Type B pancreatic cell (in vitro differentiated cells): ENCODE data around the gene ATG5. TPM values are rescaled to one million over a fixed set of nuclear protein-coding genes. Genes with fewer than 3 reads are reported as not detected.
"Not testable (repeated sequence)": the region's sequence is repeated elsewhere in the genome, so short reads cannot be mapped to it uniquely, and the experiment has no call there.

Experiments used
- DNase-seq: peaks from one replicate; pipeline ENCODE4 v3.0.0; 2021; ENCODE audit warnings: mixed read lengths; ENCODE audit not compliant: unreplicated experiment; ENCODE audit errors: extremely low spot score
- H3K27ac Mint-ChIP-seq: 2 replicates; pipeline ENCODE4 v1.8.0; 2021; ENCODE audit warnings: mild to moderate bottlenecking, mixed read lengths
- H3K27me3 Mint-ChIP-seq: 2 replicates; pipeline ENCODE4 v1.8.0; 2021; ENCODE audit warnings: mixed read lengths
- H3K36me3 Mint-ChIP-seq: 2 replicates; pipeline ENCODE4 v1.8.0; 2021; ENCODE audit warnings: mixed read lengths
- H3K4me1 Mint-ChIP-seq: one replicate; pipeline ENCODE4 v1.8.0; 2021; ENCODE audit warnings: mixed read lengths; ENCODE audit not compliant: unreplicated experiment
- H3K4me3 Mint-ChIP-seq: 2 replicates; pipeline ENCODE4 v1.8.0; 2021; ENCODE audit warnings: mild to moderate bottlenecking, mixed read lengths
- H3K9me3 Mint-ChIP-seq: 2 replicates; pipeline ENCODE4 v1.8.0; 2021; ENCODE audit warnings: mixed read lengths
- total RNA-seq: library from RNA; stranded (reverse); gene quantifications from 2 replicates; pipeline ENCODE4 v1.2.1, GENCODE V29; 2021; ENCODE audit warnings: low replicate concordance
- TF ChIP-seq, protein P1 (sequence below): fragments of 200-600 bp; sonication (generic); conservative IDR thresholded peaks from 2 replicates; pipeline ENCODE4 v1.5.0; 2021; ENCODE audit warnings: antibody characterized with exemption, mild to moderate bottlenecking

Gene ATG5
- total RNA-seq, 1 donor from 2014 or later: 27.8 TPM

DNA sequence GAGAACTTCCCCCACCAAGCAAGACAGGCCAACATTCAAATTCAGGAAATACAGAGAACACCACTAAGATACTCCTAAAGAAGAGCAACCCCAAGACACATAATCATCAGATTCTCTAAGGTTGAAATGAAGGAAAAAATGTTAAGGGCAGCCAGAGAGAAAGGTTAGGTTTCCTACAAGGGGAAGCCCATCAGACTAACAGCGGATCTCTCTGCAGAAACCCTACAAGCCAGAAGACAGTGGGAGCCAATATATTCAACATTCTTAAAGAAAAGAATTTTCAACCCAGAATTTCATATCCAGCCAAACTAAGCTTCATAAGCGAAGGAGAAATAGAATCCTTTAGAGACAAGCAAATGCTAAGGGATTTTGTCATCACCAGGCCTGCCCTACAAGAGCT lies 61.1 kb downstream of the ATG5 start:
- peaks cover 43% of the 10 kb centered on the region for H3K36me3 Mint-ChIP-seq
- H3K4me3 Mint-ChIP-seq, H3K27ac Mint-ChIP-seq, DNase-seq, H3K27me3 Mint-ChIP-seq, H3K9me3 Mint-ChIP-seq: not testable (repeated sequence)
- H3K4me1 Mint-ChIP-seq: peaks cover 11% of the 10 kb centered on the region

DNA sequence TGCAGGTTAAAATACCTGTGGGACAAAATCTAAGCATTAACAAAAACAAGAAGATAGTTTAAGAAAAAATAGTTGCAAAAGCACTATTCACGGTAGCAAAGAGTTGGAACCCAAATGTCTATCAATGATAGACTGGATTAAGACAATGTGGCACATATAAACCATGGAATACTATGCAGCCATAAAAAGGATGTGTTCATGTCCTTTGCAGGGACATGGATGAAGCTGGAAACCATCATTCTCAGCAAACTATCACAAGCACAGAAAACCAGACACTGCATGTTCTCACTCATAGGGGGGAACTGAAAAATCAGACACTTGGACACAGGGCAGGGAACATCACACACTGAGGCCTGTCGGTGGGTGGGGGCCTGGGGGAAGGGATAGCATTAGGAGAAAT lies 65.8 kb downstream of the ATG5 start:
- peaks cover 34% of the 10 kb centered on the region for H3K4me1 Mint-ChIP-seq
- H3K9me3 Mint-ChIP-seq, H3K27ac Mint-ChIP-seq, H3K4me3 Mint-ChIP-seq, H3K27me3 Mint-ChIP-seq, DNase-seq: not testable (repeated sequence)
- peaks cover 22% of the 10 kb centered on the region for H3K36me3 Mint-ChIP-seq

DNA sequence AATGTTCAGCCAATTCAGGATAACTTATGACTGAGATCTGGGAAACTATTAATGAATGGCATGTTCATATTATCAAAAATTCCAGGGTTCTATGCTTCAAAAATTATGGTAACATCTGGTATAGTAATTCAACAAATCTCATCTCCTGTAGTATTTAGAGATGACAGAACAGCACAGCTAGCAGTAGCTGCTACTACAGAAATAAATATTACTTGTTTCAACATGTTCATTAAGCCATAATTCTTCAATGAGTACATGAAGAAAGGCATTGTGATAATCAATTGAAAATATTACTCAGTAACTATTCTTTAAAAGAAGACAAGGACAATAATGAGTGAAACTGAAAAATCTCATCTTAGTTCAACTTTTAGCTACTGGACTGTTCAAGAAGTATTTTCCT lies 66.8 kb downstream of the ATG5 start:
- Mint-ChIP-seq H3K9me3 (peaks cover 4% of the 10 kb centered on the region), H3K4me3 (no peak overlapping the region), H3K4me1 (peaks cover 40% of the 10 kb centered on the region), H3K27me3 (no peaks in the 10 kb centered on the region), H3K36me3 (peaks cover 13% of the 10 kb centered on the region), H3K27ac (no peak overlapping the region)
- TF ChIP-seq, protein P1, sequence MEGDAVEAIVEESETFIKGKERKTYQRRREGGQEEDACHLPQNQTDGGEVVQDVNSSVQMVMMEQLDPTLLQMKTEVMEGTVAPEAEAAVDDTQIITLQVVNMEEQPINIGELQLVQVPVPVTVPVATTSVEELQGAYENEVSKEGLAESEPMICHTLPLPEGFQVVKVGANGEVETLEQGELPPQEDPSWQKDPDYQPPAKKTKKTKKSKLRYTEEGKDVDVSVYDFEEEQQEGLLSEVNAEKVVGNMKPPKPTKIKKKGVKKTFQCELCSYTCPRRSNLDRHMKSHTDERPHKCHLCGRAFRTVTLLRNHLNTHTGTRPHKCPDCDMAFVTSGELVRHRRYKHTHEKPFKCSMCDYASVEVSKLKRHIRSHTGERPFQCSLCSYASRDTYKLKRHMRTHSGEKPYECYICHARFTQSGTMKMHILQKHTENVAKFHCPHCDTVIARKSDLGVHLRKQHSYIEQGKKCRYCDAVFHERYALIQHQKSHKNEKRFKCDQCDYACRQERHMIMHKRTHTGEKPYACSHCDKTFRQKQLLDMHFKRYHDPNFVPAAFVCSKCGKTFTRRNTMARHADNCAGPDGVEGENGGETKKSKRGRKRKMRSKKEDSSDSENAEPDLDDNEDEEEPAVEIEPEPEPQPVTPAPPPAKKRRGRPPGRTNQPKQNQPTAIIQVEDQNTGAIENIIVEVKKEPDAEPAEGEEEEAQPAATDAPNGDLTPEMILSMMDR: no peak
- DNase-seq: no peak

DNA sequence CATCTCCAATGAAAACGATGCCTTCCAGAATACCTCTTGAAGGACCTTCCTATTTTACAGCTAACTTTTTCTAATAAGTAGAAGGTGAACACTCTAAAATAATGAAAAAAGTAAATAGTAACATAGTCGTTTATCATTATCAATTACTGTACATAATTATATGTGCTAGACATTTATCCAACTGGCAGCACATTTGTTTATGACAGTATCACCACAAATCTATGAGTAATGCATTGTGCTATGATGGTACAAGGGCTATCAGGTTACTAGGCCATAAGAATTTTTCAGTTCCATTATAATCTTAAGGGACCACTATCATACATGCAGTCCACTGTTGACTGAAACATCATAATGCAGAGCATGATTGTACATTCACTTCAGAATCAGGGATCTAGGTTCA lies 68.4 kb downstream of the ATG5 start:
- DNase-seq: no peak
- Mint-ChIP-seq H3K4me1 (peaks cover 46% of the 10 kb centered on the region), H3K27me3 (no peaks in the 10 kb centered on the region)

DNA sequence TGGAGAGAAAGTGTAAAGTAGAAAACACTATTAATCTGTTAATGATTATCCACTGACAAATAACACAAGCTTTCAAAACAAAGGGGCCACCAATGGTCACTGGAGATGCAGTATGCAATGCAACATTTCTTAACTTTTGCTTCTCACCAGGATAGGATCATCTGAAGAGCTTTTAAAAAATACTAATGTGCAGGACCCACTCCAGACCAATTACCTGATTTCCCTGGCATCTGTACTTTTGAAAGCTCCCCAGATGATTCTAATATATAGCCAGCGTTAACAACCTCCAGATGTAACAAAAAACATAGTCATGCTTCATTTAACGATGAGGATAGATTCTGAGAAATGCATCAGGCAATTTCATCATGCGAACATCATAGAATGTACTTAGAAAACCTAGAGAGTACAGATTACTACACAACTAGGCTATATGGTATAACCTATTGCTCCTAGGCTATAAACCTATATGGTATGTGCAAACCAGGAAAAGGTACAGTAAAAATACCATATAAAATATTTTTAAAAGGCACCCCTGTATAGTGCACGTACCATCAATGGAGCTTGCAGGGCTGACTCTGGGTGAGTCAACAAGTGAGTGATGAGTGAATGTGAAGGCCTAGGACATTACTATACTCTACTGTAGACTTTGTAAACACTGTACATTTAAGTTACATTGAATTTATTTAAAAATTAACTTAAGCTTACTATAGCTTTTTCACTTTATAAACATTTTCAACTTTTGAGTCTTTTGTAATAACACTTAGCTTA lies 69.2 kb downstream of the ATG5 start:
- Mint-ChIP-seq H3K27me3 (no peaks in the 10 kb centered on the region), H3K4me3 (no peak overlapping the region), H3K9me3 (peaks cover 1% of the 10 kb centered on the region), H3K27ac (no peak overlapping the region), H3K4me1 (peaks cover 42% of the 10 kb centered on the region), H3K36me3 (peaks cover 9% of the 10 kb centered on the region)
- TF ChIP-seq, protein P1: no peak
- no peak for DNase-seq

More for the DNA sequence above, 68.4 kb downstream of the ATG5 start:
- Mint-ChIP-seq H3K36me3 (peaks cover 13% of the 10 kb centered on the region), H3K9me3 (peaks cover 4% of the 10 kb centered on the region), H3K27ac (no peak overlapping the region), H3K4me3 (no peak overlapping the region)
- TF ChIP-seq, protein P1: no peak

DNA sequence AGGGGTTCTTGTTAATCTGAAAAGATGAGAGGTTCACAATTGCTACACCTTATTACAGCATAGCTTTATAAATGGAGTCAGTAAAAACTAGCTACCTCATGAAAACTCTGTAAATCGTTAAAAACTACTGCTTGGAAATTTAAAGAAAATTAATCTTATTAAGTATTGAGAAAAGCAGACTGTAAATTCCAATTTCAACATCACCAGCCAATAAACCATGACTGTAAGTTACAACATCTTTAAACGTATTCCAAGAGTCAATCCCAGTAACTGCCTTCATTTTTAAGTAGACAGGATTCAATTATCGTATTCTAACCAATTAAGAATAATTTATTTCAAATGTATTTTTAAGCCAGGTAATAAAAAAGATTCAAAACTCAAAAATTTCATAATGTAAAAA lies 70.3 kb downstream of the ATG5 start:
- Mint-ChIP-seq H3K9me3 (no peaks in the 10 kb centered on the region), H3K4me3 (no peak overlapping the region), H3K4me1 (peaks cover 40% of the 10 kb centered on the region), H3K27me3 (no peaks in the 10 kb centered on the region), H3K36me3 (peaks cover 8% of the 10 kb centered on the region), H3K27ac (no peak overlapping the region)
- TF ChIP-seq, protein P1: no peak
- DNase-seq: no peak
